Coronary artery (tissue), 2 donors: ENCODE results near the gene CLEC1B.
"Not testable (repeated sequence)": the region's sequence is repeated elsewhere in the genome, so short reads cannot be mapped to it uniquely, and the experiment has no call there.

Experiments used
- DNase-seq: peaks from one replicate; pipeline ENCODE4 v3.0.0-alpha.2; 2017; ENCODE audit warnings: low spot score
- H3K27ac ChIP-seq, 2 donors: fragments of 200-600 bp; sonication (generic); one replicate each; pipeline ENCODE4 v1.5.1; 2016 to 2019
- H3K4me3 ChIP-seq: fragments of 200-600 bp; sonication (generic); 2 replicates; pipeline ENCODE4 v1.5.1; 2016; ENCODE audit warnings: mild to moderate bottlenecking, moderate library complexity
- TF ChIP-seq, protein P1 (sequence below): fragments of 200-600 bp; sonication (generic); IDR thresholded peaks from one replicate; pipeline ENCODE4 v1.5.1; 2019; ENCODE audit warnings: antibody characterized with exemption

Gene CLEC1B

DNA sequence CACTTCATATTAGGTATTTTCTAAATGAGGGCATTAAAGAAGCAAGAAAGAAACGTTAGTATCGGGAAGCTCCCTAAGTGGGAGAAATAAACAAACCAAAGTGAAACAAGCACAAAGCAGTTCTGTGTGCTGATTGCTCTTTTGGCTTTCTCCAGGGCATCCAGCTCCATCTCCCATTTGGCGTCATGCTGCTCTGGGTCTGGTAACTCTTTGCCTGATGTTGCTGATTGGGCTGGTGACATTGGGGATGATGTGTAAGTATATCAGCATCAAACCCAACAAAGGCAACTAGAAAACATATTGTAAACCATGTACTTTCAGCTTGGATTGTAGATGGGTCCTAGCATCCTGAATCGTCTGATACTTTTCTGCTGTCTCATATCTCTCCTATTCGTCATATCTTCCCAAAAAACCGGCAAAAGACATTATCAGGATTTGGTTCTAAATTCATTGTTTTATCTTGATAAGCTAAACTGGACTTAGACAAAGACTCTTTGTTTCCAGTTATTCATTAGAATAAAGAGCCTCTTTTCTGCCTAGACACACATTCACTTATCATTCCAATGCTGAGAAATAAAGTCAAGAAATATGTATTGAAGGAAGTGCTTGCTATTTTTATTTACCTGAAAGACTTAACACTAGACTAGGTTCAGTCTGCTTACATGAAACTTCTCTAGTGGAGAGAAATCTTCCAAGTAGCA is 13.9 kb upstream of the CLEC1B start:
- TF ChIP-seq, protein P1, sequence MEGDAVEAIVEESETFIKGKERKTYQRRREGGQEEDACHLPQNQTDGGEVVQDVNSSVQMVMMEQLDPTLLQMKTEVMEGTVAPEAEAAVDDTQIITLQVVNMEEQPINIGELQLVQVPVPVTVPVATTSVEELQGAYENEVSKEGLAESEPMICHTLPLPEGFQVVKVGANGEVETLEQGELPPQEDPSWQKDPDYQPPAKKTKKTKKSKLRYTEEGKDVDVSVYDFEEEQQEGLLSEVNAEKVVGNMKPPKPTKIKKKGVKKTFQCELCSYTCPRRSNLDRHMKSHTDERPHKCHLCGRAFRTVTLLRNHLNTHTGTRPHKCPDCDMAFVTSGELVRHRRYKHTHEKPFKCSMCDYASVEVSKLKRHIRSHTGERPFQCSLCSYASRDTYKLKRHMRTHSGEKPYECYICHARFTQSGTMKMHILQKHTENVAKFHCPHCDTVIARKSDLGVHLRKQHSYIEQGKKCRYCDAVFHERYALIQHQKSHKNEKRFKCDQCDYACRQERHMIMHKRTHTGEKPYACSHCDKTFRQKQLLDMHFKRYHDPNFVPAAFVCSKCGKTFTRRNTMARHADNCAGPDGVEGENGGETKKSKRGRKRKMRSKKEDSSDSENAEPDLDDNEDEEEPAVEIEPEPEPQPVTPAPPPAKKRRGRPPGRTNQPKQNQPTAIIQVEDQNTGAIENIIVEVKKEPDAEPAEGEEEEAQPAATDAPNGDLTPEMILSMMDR: no peak
- DNase-seq: no peak
- H3K4me3 ChIP-seq: no peak overlapping the region
- H3K27ac ChIP-seq: no peak overlapping the region

DNA sequence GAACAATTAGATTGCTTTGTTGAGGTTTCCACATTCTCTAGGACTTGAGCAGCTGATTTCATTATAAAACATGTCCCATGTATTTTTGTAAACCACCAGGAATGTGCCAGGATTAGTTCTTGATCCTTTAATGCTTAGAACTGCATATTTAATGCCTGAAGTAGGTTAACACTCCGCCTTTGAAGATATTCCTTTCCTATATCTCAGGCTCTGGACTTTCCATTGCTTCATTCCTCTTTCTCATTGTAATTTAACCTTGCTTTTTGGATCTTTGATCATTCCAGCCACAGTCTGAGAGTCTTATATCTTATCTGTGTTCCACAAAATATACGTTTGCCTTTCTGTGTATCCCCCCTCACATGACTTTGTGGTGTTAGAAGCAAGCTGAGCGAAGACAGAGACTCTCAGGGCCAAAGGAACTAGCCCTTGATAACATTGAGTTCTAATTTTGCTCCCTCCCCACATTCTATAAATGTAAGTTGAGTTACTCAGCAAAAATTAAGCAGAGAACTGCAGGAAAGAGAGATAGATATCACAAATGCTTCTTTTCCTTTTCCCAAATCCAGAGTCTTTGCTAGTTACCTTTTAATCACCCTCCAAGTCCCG is 2.4 kb upstream of the CLEC1B start:
- no peak for DNase-seq
- TF ChIP-seq, protein P1: no peak
- H3K4me3 ChIP-seq: no peak overlapping the region
- no peak overlapping the region for H3K27ac ChIP-seq

DNA sequence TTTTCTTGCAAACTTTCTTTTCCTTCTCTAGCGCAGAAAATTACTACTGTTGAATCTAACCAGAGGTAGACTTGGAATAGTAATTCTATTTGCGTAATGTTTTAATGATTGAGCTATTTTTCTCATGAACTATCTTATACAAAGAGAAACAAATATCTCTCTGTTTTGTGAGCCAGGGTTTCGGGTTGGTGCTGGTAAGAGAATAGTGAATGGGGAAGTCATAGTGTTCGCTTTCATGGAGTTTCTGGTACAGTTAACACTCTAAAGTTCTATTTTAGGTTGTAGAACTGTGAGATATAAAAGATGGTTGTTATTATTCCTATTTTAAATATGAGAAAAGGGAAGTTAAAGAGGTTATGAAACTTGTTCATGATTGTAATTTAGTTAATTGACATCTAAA is 6.6 kb downstream of the CLEC1B start:
- H3K27ac ChIP-seq: no peak overlapping the region
- H3K4me3 ChIP-seq: no peak overlapping the region
- TF ChIP-seq, protein P1: no peak
- DNase-seq: no peak

DNA sequence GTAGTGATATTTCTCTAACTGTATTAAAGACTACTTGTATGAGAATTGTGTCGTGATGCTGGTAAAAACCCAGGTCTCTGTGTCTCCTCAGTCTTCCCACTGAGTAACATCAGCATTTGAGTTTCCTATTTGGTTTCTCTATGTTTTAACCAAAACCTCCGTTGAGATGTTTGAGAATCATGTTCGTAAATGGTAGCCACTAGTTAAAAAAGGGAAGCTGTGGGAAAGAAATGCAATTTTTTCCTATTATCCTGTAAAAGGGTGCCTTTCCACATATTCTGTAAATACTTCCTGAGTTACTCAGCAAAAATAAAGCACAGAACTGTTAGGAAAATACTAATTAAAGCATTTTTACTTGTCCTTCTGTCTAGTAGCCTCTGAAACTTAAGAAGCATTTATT is 7.0 kb downstream of the CLEC1B start:
- TF ChIP-seq, protein P1: no peak
- Histone ChIP-seq H3K4me3 (no peak overlapping the region), H3K27ac (no peak overlapping the region)
- no peak for DNase-seq

DNA sequence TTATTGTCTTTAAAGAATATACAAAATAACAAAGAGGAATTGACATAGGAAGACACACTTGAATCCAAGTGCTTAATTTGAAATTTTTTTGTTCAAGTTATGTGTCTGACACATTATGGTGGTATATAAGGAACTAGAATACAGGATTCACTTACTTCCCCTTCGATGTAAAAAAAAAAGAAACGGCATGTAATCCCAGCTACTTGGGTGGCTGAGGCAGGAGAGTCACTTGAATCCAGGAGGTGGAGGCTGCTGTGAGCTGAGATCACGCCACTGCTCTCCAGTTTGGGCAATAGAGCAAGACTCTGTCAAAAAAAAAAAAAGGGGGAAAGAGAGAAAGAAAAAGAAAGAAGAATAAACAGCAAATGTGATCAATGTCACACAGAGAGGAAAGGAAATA is 18.8 kb downstream of the CLEC1B start:
- no peak for DNase-seq
- TF ChIP-seq, protein P1: no peak
- Histone ChIP-seq H3K27ac (no peak overlapping the region), H3K4me3 (no peak overlapping the region)

DNA sequence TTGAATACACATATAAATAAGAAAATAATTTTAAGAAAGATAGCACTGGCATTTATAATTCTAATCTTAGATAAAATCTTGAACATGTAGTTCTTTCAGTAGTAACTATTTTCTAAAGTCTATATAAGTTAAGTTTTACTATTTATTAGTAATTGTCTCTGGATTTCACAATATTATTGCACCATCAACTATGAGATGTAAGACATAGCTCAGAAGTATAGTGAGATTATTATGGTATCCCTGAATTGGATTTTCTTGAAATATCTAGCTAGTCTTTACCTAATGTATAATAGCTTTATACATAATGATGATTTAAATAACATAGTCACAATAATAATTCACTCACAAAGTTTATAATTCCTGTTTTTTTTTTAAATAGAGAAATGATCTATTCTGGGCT is 21.0 kb downstream of the CLEC1B start:
- TF ChIP-seq, protein P1: no peak
- Histone ChIP-seq H3K27ac (no peak overlapping the region), H3K4me3 (no peak overlapping the region)
- DNase-seq: no peak

DNA sequence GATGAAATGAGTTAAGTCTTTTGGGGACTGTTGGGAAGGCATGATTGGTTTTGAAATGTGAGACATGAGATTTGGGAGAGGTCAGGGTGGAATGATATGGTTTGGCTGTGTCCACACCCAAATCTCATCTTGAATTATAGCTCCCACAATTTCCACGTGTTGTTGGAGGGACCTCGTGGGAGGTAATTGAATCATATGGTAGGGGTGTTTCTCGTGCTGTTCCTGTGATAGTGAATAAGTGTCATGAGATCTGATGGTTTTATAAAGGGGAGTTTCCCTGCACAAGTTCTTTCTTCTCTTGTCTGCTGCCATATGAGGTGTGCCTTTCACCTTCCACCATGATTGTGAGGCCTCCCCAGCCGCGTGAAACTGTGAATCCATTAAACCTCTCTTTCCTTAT is 22.3 kb downstream of the CLEC1B start:
- H3K27ac ChIP-seq, DNase-seq, H3K4me3 ChIP-seq: not testable (repeated sequence)
